ENCODE results near the gene HAP1.

Gene HAP1

GRCh38 chr17:41684035-41684434 lies 50.4 kb downstream of the HAP1 start:
- no peak for DNase-seq (ENCODE audit: low spot score)
- H3K27ac ChIP-seq, result no peak overlapping the region
- ChIA-PET POLR2A (ENCODE audit: low non-redundant PET) (no interaction called here), CTCF (interaction anchor here (1.1 kb wide), 1 partner anchor 18 kb away, joined by 5 read pairs; no protein-coding TSS in a partner anchor)
- no peak for TF ChIP-seq CTCF (conservative IDR thresholded peaks at IDR 0.05; ENCODE audit: low read depth)

- no peak overlapping the region for H3K27ac ChIP-seq
- no peak for DNase-seq (ENCODE audit: low spot score)
- ChIA-PET CTCF (interaction anchor here (1.1 kb wide), 1 partner anchor 18 kb away, joined by 5 read pairs; no protein-coding TSS in a partner anchor), POLR2A (ENCODE audit: low non-redundant PET) (no interaction called here)
- TF ChIP-seq CTCF (conservative IDR thresholded peaks at IDR 0.05; ENCODE audit: low read depth), result no peak
Observed at GRCh38 chr17:41683441-41684007, 50.9 kb downstream of the HAP1 start.

GRCh38 chr17:41682631-41683030 lies 51.8 kb downstream of the HAP1 start:
- no peak for DNase-seq (ENCODE audit: low spot score)
- TF ChIP-seq CTCF (conservative IDR thresholded peaks at IDR 0.05; ENCODE audit: low read depth), result no peak
- no peak overlapping the region for H3K27ac ChIP-seq
- ChIA-PET CTCF (no interaction called here), POLR2A (ENCODE audit: low non-redundant PET) (interaction anchor here (0.5 kb wide), 1 partner anchor 31 kb away, joined by 6 read pairs; no protein-coding TSS in a partner anchor)

- H3K27ac ChIP-seq, result no peak overlapping the region
- no peak for TF ChIP-seq CTCF (conservative IDR thresholded peaks at IDR 0.05; ENCODE audit: low read depth)
- DNase-seq (ENCODE audit: low spot score), result no peak
- ChIA-PET CTCF (no interaction called here), POLR2A (ENCODE audit: low non-redundant PET) (no interaction called here)
Observed at GRCh38 chr17:41681776-41682175, 52.7 kb downstream of the HAP1 start.

GRCh38 chr17:41680426-41681040 lies 53.9 kb downstream of the HAP1 start:
- CTCF ChIA-PET, result interaction anchor here (0.5 to 1.1 kb wide), 2 partner anchors 32 to 313 kb away, joined by 3 read pairs; no protein-coding TSS in a partner anchor
- POLR2A ChIA-PET (ENCODE audit: low non-redundant PET), result interaction anchor here (0.9 kb wide), 1 partner anchor 8 kb away, joined by 3 read pairs; the partner anchor contains the start of gene EIF1
- TF ChIP-seq CTCF (conservative IDR thresholded peaks at IDR 0.05; ENCODE audit: low read depth), result no peak
- H3K27ac ChIP-seq, result no peak overlapping the region
- DNase-seq (ENCODE audit: low spot score), result no peak

- no peak for DNase-seq (ENCODE audit: low spot score)
- POLR2A ChIA-PET (ENCODE audit: low non-redundant PET), result interaction anchor here (0.6 to 2.3 kb wide), 4 partner anchors 9 to 1363 kb away, joined by 3 to 24 read pairs (median 4); partner anchors contain the start of gene EIF1
- no peak for TF ChIP-seq CTCF (conservative IDR thresholded peaks at IDR 0.05; ENCODE audit: low read depth)
- H3K27ac ChIP-seq, result no peak overlapping the region
- CTCF ChIA-PET, result interaction anchor here (1.1 to 1.6 kb wide), 3 partner anchors 8 to 32 kb away, joined by 3 to 5 read pairs (median 3); no protein-coding TSS in a partner anchor
Observed at GRCh38 chr17:41679740-41680425, 54.6 kb downstream of the HAP1 start.

Data from RWPE1 (cell line).